ENCODE data around the gene MYLK4. TPM values are rescaled to one million over a fixed set of nuclear protein-coding genes. Genes with fewer than 3 reads are reported as not detected.

The MYLK4 gene
- total and polyA plus RNA-seq, 2 donors (not counting 3 experiments of a cell fraction or from before 2014, with no cell fraction given): 0.41 to 0.62 TPM

- Histone ChIP-seq H3K27me3 (ENCODE audit: control insufficient read depth in 2 of 2, insufficient read depth in 2 of 2, low read length in 2 of 2) (peaks cover 0 to 17% of the 10 kb centered on the region in 2 experiments), H3K36me3 (ENCODE audit: control insufficient read depth in 2 of 2, extremely low read depth in 1 of 2, insufficient read depth in 2 of 2, low read length in 2 of 2) (no peaks in the 10 kb centered on the region), H2AFZ (ENCODE audit: low read depth, low read length) (no peak overlapping the region), H3K4me1 (ENCODE audit: control insufficient read depth, extremely low read depth, insufficient read depth, low read length) (no peaks in the 10 kb centered on the region), H3K4me2 (ENCODE audit: insufficient read depth, low read length) (no peak overlapping the region), H3K4me3 (replicated peaks in 1 of 3; ENCODE audit: insufficient read depth in 1 of 3, low read depth in 1 of 3, low read length in 3 of 3) (no peak overlapping the region), H3K9me3 (replicated peaks; ENCODE audit: control insufficient read depth, insufficient read depth, low read length) (no peaks in the 10 kb centered on the region), H4K20me1 (replicated peaks; ENCODE audit: control insufficient read depth, extremely low read depth, insufficient read depth, low read length) (no peaks in the 10 kb centered on the region), H3K9me1 (replicated peaks; ENCODE audit: control insufficient read depth, extremely low read depth, insufficient read depth, low read length) (no peaks in the 10 kb centered on the region), H3K9ac (replicated peaks; ENCODE audit: extremely low read depth, insufficient read depth, low read length) (no peak overlapping the region), H3K27ac (ENCODE audit: insufficient read depth, low read depth, low read length) (no peak overlapping the region), H3K79me2 (ENCODE audit: control insufficient read depth, insufficient read depth, low read length) (no peaks in the 10 kb centered on the region)
- TF ChIP-seq JUN (IDR thresholded peaks at IDR 0.05; ENCODE audit: borderline replicate concordance, insufficient read depth, insufficient read length, low read depth) (no peak), POLR2AphosphoS5 (IDR thresholded peaks at IDR 0.05; ENCODE audit: insufficient read depth, low read depth, low read length) (no peak), POLR2A (IDR thresholded peaks at IDR 0.05; ENCODE audit: low read depth, low read length) (no peak), MYC (IDR thresholded peaks at IDR 0.05; ENCODE audit: low read depth, low read length) (no peak), FOS (IDR thresholded peaks at IDR 0.05; ENCODE audit: borderline replicate concordance, insufficient read depth, low read length) (no peak), GATA2 (IDR thresholded peaks at IDR 0.05; ENCODE audit: insufficient read depth, insufficient read length, low read depth, low read length) (no peak), CTCF (IDR thresholded peaks at IDR 0.05; ENCODE audit: extremely low read depth in 1 of 2, insufficient read depth in 1 of 2, low read depth in 1 of 2, low read length in 2 of 2) (no peak), EZH2 (IDR thresholded peaks at IDR 0.05; ENCODE audit: borderline replicate concordance, low read depth, low read length, severe bottlenecking) (no peak), MAX (IDR thresholded peaks at IDR 0.05; ENCODE audit: insufficient read depth, insufficient read length) (no peak)
- intact Hi-C loops (cut with micrococcal nuclease): no loop called here
- FAIRE-seq: no peak
- DNase-seq (ENCODE audit: low read depth, low spot score): no peak
- dilution Hi-C loops (cut with MboI; ENCODE audit: extremely low pct_ligation_motif_present, low sequenced_read_pairs): loop anchor here (10.0 to 25.0 kb wide), 2 partner anchors 531 to 1038 kb away; partner anchors contain the start of gene FOXC1
- POLR2A ChIA-PET: no interaction called here
- CTCF ChIA-PET: interaction anchor here (1.5 to 1.7 kb wide), 2 partner anchors 9 to 10 kb away, joined by 7 read pairs; no protein-coding TSS in a partner anchor
- BruUV-seq (replicated peaks): no TSS peak
Observed at GRCh38 chr6:2643130-2643529, 107.6 kb downstream of the MYLK4 start.
